GM21367 (cell line): ENCODE data around the gene CRK.
"Not testable (repeated sequence)": the region's sequence is repeated elsewhere in the genome, so short reads cannot be mapped to it uniquely, and the experiment has no call there.

Experiments
- ATAC-seq: cut with Tn5 transposase; IDR thresholded peaks from one replicate; pipeline ENCODE4 v1.9.1; 2021; ENCODE audit not compliant: unreplicated experiment

Gene CRK

GRCh38 chr17:1390432-1391367, 65.3 kb downstream of the CRK start:
- no peak for ATAC-seq

- not testable (repeated sequence) for ATAC-seq
Observed at GRCh38 chr17:1387490-1388227, 68.4 kb downstream of the CRK start.

DNA sequence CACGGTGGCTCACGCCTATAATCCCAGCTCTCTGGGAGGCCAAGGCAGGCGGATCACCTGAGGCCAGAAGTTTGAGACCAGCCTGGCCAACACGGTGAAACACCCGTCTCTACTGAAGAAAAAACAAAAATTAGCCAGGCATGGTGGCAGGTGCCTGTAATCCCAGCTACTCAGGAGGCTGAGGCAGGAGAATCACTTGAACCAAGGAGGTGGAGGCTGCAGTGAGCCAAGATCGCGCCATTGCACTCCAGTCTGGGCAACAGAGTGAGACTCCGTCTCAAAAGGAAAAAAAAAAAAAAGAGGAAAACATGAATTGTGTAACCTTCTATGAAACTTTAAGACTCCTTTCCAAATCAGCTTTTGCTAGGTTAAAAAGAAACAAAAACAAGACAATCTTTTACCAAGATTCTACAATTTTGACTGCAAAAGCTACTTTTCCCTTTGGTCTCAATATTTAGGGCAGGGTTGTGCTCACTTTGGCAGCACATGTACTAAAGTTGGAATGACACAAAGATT, 69.3 kb downstream of the CRK start:
- ATAC-seq, result not testable (repeated sequence)

DNA sequence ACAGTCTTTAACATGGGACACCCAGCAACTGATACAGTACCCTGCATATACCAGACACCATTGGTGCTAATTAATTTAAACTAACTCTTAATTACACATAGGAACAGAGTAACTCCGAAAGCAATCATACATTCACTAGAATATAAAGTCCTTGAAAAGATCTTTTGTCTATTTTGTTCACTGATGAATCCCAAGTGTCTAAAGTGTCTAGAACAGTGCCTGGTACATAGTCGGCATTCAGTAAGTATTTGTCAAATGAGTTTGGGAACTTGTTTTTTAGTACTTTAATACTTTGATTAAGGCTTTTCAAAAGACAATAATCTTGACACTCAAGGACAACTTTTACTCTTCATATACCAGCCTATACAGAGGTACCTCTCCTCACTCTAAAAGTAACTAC, 69.8 kb downstream of the CRK start:
- ATAC-seq, result no peak

- ATAC-seq, result no peak
Observed at GRCh38 chr17:1385861-1386260, 70.2 kb downstream of the CRK start.

DNA sequence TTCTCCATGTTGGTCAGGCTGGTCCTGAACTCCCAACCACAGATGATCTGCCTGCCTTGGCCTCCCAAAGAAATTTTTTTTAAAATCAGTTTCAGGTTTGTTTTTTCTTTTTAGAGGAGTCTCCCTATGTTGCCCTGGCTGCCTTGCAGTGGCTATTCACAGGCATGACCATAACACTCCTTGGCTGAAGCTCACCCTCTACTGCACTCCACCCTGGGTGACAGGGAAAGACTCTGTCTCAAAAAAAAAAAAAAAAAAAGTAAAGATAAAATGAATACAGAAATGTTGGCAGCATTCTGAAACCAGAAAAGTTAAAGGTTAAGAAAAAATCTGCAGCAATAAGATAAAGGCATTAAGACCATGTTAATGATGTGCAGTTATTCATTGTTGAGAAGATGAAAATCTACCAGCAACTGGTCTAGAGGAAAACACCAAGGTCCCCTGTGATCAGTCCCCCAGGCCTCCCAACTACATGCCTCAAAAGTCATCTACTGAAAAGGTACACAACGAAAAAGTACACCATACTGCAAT, 71.1 kb downstream of the CRK start:
- ATAC-seq, result no peak

- no peak for ATAC-seq
Observed at GRCh38 chr17:1379930-1380313, 76.1 kb downstream of the CRK start.

DNA sequence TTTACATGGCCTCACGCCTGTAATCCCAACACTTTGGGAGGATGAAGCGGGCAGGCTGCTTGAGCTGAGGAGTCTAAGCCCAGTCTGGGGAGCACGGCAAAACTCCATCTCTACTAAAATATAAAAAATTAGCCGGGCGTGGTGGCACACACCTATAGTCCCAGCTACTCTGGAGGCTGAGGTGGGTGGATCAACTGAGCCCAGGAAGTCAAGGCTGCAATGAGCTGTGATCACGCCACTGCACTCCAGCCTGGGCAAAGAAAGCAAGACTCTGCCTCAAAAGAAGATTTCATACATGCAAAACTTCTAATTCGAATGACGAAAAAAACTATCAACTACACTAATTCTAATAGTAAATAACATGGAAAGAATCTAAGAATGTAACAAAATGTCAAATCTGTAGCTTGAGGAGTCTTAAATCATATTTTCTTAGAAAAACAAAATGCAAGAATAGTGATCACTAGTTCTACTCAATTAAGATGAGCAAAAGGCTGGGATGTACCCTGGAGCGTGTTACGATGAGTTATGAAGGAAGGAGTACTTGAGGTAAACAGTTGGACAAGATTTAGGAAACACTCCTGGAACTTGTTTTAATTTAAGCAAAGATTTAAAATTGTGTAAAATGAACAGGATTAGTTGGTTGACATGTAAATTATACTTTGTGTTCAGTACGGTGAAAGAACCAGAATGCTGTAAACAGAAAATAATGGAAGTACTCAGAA, 76.7 kb downstream of the CRK start:
- ATAC-seq, result no peak

DNA sequence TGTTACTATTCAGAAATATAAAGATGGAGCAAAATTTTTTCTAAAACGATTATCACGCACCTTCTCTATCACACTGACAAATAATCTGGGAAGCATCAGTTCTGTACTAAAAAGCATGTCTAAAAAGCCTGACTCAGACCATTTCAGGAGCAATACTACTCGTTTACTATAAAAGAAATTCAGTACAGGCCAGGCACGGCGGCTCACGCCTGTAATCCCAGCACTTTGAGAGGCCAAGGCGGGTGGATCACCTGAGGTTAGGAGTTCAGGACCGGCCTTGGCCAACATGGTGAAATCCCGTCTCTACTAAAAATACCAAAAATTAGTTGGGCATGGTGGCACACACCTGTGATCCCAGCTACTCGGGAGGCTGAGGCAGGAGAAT, 77.6 kb downstream of the CRK start:
- ATAC-seq, result not testable (repeated sequence)

DNA sequence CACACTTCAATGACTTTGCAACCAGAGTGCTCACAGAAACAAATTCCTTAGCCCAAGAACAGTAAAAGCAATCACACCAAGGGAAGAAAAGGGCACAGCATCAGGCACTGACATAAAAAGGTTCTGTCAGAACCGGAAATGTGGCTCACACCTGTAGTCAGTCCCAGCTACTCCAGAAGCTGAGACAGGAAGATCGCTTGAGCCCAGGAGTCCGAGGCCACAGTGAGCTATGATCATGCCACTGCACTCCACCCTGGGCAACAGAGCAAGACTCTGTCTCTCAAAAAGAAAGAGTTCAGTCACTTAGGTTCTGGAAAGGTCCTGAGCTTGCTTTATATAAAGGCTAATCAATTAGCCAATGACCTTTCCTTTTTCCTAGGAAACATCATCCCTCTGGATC, 78.7 kb downstream of the CRK start:
- ATAC-seq, result no peak

- ATAC-seq, result no peak
Observed at GRCh38 chr17:1376061-1376460, 80.0 kb downstream of the CRK start.

GRCh38 chr17:1375615-1376014, 80.4 kb downstream of the CRK start:
- no peak for ATAC-seq

- no peak for ATAC-seq
Observed at GRCh38 chr17:1374431-1375177, 81.4 kb downstream of the CRK start.

GRCh38 chr17:1373707-1374237, 82.3 kb downstream of the CRK start:
- ATAC-seq, result no peak

GRCh38 chr17:1372618-1373017, 83.4 kb downstream of the CRK start:
- no peak for ATAC-seq

GRCh38 chr17:1371893-1372590, 84.0 kb downstream of the CRK start:
- ATAC-seq, result no peak
